ENCODE data around the gene DESI1.

The DESI1 gene

DNA sequence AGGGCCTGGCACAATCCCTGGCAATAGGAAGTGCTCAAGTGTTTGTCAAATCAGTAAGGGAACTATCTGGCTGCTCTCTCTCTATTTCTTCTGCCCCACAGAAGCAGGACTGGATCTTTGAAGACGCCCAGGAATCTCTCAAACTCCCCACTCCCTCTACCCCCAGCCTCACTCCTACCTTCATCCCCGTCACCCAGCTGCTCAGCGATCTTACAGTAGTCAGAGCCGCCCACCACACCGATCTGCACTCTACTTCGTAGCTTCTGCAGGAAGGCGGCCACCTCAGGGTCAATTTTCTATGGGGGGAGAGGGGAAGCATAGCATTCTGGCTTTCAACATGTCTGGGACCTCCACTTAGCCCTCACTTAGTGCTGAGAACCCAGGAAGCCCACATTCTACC, 34.9 kb downstream of the DESI1 start:
- DNase-seq (ENCODE audit: low read depth): no peak
- TF ChIP-seq, protein P1, sequence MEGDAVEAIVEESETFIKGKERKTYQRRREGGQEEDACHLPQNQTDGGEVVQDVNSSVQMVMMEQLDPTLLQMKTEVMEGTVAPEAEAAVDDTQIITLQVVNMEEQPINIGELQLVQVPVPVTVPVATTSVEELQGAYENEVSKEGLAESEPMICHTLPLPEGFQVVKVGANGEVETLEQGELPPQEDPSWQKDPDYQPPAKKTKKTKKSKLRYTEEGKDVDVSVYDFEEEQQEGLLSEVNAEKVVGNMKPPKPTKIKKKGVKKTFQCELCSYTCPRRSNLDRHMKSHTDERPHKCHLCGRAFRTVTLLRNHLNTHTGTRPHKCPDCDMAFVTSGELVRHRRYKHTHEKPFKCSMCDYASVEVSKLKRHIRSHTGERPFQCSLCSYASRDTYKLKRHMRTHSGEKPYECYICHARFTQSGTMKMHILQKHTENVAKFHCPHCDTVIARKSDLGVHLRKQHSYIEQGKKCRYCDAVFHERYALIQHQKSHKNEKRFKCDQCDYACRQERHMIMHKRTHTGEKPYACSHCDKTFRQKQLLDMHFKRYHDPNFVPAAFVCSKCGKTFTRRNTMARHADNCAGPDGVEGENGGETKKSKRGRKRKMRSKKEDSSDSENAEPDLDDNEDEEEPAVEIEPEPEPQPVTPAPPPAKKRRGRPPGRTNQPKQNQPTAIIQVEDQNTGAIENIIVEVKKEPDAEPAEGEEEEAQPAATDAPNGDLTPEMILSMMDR (IDR thresholded peaks at IDR 0.05; ENCODE audit: control insufficient read depth, extremely low read depth, insufficient read depth): no peak
- H3K4me3 ChIP-seq (ENCODE audit: low read depth, low read length): no peak overlapping the region

- DNase-seq (ENCODE audit: low read depth): no peak
- H3K4me3 ChIP-seq (ENCODE audit: low read depth, low read length): no peak overlapping the region
- TF ChIP-seq, protein P1 (IDR thresholded peaks at IDR 0.05; ENCODE audit: control insufficient read depth, extremely low read depth, insufficient read depth): no peak
These were observed 36.0 kb downstream of the DESI1 start for GRCh38 chr22:41584881-41585280.

DNA sequence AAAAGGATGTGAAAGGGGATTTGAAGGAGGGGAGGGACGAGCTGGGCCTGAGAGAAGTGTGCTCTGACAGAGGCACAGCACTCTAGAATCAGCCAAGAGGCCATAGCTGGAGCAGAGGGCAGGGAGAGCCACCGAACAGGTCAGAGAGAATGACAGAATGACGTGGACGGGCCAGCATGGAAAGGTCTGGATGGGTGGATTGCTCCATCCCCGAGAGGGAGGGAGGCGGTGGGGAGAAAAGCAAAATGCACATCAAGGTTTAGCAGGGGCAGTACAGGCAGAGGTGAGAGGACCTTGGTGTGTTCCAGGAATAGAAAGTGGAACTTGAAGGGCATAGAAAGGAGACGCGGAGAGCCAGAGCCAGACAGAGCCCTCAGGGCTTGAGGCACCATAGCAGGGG, 38.1 kb downstream of the DESI1 start:
- H3K4me3 ChIP-seq (ENCODE audit: low read depth, low read length): no peak overlapping the region
- DNase-seq (ENCODE audit: low read depth): no peak
- TF ChIP-seq, protein P1 (IDR thresholded peaks at IDR 0.05; ENCODE audit: control insufficient read depth, extremely low read depth, insufficient read depth): no peak

DNA sequence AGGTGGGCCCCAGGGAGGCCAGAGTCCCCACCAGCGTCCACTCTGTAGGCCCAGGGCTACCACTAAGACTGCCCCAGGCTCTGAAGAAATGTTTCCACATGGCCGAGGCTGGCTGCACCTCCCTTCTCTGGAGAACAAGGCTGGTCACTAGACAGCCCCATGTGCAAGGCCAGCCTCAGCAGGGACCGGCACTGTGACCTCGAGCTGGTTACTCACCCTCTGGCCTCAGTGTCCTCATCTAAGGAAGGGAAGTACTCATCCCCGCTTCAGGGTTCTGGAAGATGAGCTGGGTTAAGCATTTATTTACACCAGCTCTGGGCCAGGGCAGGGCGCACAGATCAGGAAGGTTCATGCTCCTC, 40.9 kb downstream of the DESI1 start:
- no peak overlapping the region for H3K4me3 ChIP-seq (ENCODE audit: low read depth, low read length)
- DNase-seq (ENCODE audit: low read depth): no peak
- TF ChIP-seq, protein P1 (IDR thresholded peaks at IDR 0.05; ENCODE audit: control insufficient read depth, extremely low read depth, insufficient read depth): no peak

DNA sequence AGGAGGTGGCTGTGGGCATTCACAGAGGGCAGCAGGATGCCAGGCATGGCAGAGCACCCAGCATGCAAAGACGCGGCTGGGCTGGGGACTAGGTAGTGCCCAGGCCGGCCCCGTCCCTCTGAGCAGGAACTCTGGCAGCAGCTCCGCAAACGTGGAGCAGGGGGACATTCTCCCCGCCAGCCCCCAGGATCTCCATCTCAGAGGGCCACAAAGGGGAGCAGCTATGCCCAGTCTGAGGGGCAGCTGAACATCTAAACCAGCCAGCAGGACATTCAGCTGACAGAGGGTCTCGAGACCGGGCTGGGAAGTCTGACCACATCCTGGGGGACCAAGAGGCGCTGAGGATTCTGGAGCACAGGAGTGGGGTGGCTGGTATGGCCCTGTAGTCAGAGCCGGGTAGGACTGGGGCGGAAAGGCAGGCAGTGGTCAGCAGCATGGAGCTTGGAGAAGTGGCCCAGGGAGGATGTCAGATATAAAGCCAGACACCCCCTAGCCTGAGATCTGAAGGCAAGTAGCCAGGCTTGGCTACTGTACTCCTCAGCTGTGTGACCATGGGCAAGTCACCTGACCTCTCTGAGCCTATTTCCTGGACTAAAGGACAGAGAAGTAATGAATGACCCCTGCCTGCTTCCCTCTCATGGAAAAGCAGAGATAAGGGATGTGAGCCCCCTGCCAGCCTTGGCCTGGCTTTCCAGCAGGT, 41.4 kb downstream of the DESI1 start:
- no peak for DNase-seq (ENCODE audit: low read depth)
- no peak overlapping the region for H3K4me3 ChIP-seq (ENCODE audit: low read depth, low read length)
- TF ChIP-seq, protein P1 (IDR thresholded peaks at IDR 0.05; ENCODE audit: control insufficient read depth, extremely low read depth, insufficient read depth): no peak

DNA sequence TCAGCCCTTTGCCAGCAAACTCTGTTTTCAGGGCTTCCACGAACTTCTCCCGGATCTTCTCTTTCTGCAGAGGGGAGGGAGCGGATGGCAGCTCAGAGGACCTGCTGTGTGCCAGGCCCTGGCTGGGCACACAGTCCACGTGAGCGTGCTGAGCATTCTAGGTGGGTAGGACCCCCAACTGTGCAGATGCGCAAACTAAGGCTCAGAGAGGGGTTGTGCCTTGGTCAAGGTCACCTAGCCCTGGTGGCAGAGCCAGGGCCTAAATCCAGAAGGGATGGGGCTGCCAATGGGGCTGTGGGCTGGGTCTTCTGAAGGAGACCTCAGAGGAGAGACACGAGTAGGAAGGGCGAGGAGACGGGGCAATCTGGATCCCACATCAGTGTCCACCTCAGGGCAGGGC, 42.0 kb downstream of the DESI1 start:
- H3K4me3 ChIP-seq (ENCODE audit: low read depth, low read length): no peak overlapping the region

More for the DNA sequence above, 42.0 kb downstream of the DESI1 start:
- DNase-seq (ENCODE audit: low read depth): no peak
- TF ChIP-seq, protein P1 (IDR thresholded peaks at IDR 0.05; ENCODE audit: control insufficient read depth, extremely low read depth, insufficient read depth): no peak

All from LNCaP clone FGC (cell line).